ENCODE data around the gene CNTN6. TPM values are rescaled to one million over a fixed set of nuclear protein-coding genes. Genes with fewer than 3 reads are reported as not detected.

The CNTN6 gene
- total RNA-seq, 4 donors from 2014 or later, result not detected

- no peak for TF ChIP-seq CTCF (IDR thresholded peaks at IDR 0.05 in 4 of 5, conservative IDR thresholded peaks at IDR 0.05 in 1 of 5)
- TF ChIP-seq POLR2A (IDR thresholded peaks at IDR 0.05), result no peak
- intact Hi-C loops (cut with DNase I; ENCODE audit: low total_unique reads) (no loop called here), in situ Hi-C loops (cut with MboI; ENCODE audit: low sequenced_read_pairs in 4 of 4) (no loop called here)
- H3K9me3 ChIP-seq, result no peaks in the 10 kb centered on the region
- H3K4me1 ChIP-seq, result no peaks in the 10 kb centered on the region
- no peak for DNase-seq
- no peak for ATAC-seq
- H3K27me3 ChIP-seq, result no peaks in the 10 kb centered on the region
- no peak overlapping the region for H3K27ac ChIP-seq
- no peak overlapping the region for H3K4me3 ChIP-seq
- no peaks in the 10 kb centered on the region for H3K36me3 ChIP-seq
Measured at GRCh38 chr3:1394188-1394587, 301.4 kb downstream of the CNTN6 start.

- in situ Hi-C loops (cut with MboI; ENCODE audit: low sequenced_read_pairs in 4 of 4), result no loop called here
- no peak for ATAC-seq
- Histone ChIP-seq H3K27me3 (no peaks in the 10 kb centered on the region), H3K36me3 (no peaks in the 10 kb centered on the region), H3K27ac (no peak overlapping the region), H3K9me3 (no peaks in the 10 kb centered on the region), H3K4me3 (no peak overlapping the region), H3K4me1 (no peaks in the 10 kb centered on the region)
- intact Hi-C loops (cut with DNase I; ENCODE audit: low total_unique reads), result no loop called here
- DNase-seq, result no peak
- TF ChIP-seq POLR2A (IDR thresholded peaks at IDR 0.05), result no peak
- TF ChIP-seq CTCF (IDR thresholded peaks at IDR 0.05 in 4 of 5, conservative IDR thresholded peaks at IDR 0.05 in 1 of 5), result no peak
Measured at GRCh38 chr3:1400571-1400970, 307.7 kb downstream of the CNTN6 start.

GRCh38 chr3:1404270-1404962 is 311.6 kb downstream of the CNTN6 start:
- TF ChIP-seq CTCF (IDR thresholded peaks at IDR 0.05 in 4 of 5, conservative IDR thresholded peaks at IDR 0.05 in 1 of 5), result no peak
- Histone ChIP-seq H3K4me3 (no peak overlapping the region), H3K9me3 (no peaks in the 10 kb centered on the region), H3K4me1 (no peaks in the 10 kb centered on the region), H3K27ac (no peak overlapping the region), H3K27me3 (no peaks in the 10 kb centered on the region), H3K36me3 (no peaks in the 10 kb centered on the region)
- no peak for ATAC-seq
- no peak for DNase-seq
- in situ Hi-C loops (cut with MboI; ENCODE audit: low sequenced_read_pairs in 4 of 4), result no loop called here
- intact Hi-C loops (cut with DNase I; ENCODE audit: low total_unique reads), result no loop called here

- DNase-seq (no peak), ATAC-seq (no peak)
- no peak overlapping the region for H3K27ac ChIP-seq
- intact Hi-C loops (cut with DNase I; ENCODE audit: low total_unique reads) (no loop called here), in situ Hi-C loops (cut with MboI; ENCODE audit: low sequenced_read_pairs in 4 of 4) (no loop called here)
- no peaks in the 10 kb centered on the region for H3K27me3 ChIP-seq
- no peaks in the 10 kb centered on the region for H3K9me3 ChIP-seq
- no peaks in the 10 kb centered on the region for H3K4me1 ChIP-seq
- no peaks in the 10 kb centered on the region for H3K36me3 ChIP-seq
- no peak for TF ChIP-seq POLR2A (IDR thresholded peaks at IDR 0.05)
- TF ChIP-seq CTCF (IDR thresholded peaks at IDR 0.05 in 4 of 5, conservative IDR thresholded peaks at IDR 0.05 in 1 of 5), result no peak
- H3K4me3 ChIP-seq, result no peak overlapping the region
Measured at GRCh38 chr3:1406250-1406649, 313.4 kb downstream of the CNTN6 start.

- Histone ChIP-seq H3K27ac (no peak overlapping the region), H3K36me3 (no peaks in the 10 kb centered on the region), H3K4me1 (no peaks in the 10 kb centered on the region), H3K4me3 (no peak overlapping the region), H3K27me3 (no peaks in the 10 kb centered on the region), H3K9me3 (no peaks in the 10 kb centered on the region)
- intact Hi-C loops (cut with DNase I; ENCODE audit: low total_unique reads) (no loop called here), in situ Hi-C loops (cut with MboI; ENCODE audit: low sequenced_read_pairs in 4 of 4) (no loop called here)
- DNase-seq, result no peak
- no peak for ATAC-seq
- no peak for TF ChIP-seq CTCF (IDR thresholded peaks at IDR 0.05 in 4 of 5, conservative IDR thresholded peaks at IDR 0.05 in 1 of 5)
- TF ChIP-seq POLR2A (IDR thresholded peaks at IDR 0.05), result no peak
Measured at GRCh38 chr3:1421577-1421976, 328.8 kb downstream of the CNTN6 start.

Measured in gastrocnemius medialis (tissue), 4 donors.